ENCODE data around the gene SDK2.

DNA sequence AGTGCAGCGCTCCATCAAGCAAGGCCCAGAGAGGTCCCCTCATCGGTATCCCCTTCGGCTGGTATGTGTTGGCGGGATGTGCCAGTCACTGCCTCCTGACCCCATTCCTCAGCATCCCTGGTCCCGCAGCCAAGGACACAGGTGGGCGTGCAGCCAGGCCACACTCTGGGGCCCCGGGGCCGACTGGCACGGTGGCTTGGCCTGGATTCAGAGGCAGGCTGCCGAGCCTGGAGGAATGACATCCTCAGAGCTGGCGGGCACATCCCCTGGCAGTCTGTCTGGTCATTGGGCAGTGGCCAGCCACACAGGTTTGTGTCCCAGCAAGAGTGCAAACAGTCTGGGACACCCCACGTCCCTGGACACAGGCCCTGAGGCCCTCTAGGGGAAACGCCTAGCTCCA is 111.1 kb downstream of the SDK2 start:
- TF ChIP-seq, protein P1, sequence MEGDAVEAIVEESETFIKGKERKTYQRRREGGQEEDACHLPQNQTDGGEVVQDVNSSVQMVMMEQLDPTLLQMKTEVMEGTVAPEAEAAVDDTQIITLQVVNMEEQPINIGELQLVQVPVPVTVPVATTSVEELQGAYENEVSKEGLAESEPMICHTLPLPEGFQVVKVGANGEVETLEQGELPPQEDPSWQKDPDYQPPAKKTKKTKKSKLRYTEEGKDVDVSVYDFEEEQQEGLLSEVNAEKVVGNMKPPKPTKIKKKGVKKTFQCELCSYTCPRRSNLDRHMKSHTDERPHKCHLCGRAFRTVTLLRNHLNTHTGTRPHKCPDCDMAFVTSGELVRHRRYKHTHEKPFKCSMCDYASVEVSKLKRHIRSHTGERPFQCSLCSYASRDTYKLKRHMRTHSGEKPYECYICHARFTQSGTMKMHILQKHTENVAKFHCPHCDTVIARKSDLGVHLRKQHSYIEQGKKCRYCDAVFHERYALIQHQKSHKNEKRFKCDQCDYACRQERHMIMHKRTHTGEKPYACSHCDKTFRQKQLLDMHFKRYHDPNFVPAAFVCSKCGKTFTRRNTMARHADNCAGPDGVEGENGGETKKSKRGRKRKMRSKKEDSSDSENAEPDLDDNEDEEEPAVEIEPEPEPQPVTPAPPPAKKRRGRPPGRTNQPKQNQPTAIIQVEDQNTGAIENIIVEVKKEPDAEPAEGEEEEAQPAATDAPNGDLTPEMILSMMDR (conservative IDR thresholded peaks at IDR 0.05; ENCODE audit: low read depth in 2 of 2), result no peak
- TF ChIP-seq JUNB (IDR thresholded peaks at IDR 0.05; ENCODE audit: unreplicated experiment) (no peak), EZH2phosphoT487 (IDR thresholded peaks at IDR 0.05; ENCODE audit: unreplicated experiment) (no peak), REST (IDR thresholded peaks at IDR 0.05; ENCODE audit: unreplicated experiment) (no peak), POLR2AphosphoS5 (IDR thresholded peaks at IDR 0.05; ENCODE audit: low read depth) (no peak), ETS1 (IDR thresholded peaks at IDR 0.05) (no peak), CREB1 (CRISPR knock-in tag; IDR thresholded peaks at IDR 0.05; ENCODE audit: low read depth) (no peak), ZNF331 (CRISPR knock-in tag; IDR thresholded peaks at IDR 0.05; ENCODE audit: low read depth) (no peak), EZH2 (IDR thresholded peaks at IDR 0.05; ENCODE audit: low read depth, unreplicated experiment) (no peak), NANOG (IDR thresholded peaks at IDR 0.05; ENCODE audit: borderline replicate concordance) (no peak), ZNF114 (CRISPR knock-in tag; IDR thresholded peaks at IDR 0.05) (no peak)
